Liver (tissue), 3 donors: ENCODE results near the gene GREB1L.

Experiments
- ATF3 ChIP-seq: IDR thresholded peaks from 2 replicates; pipeline ENCODE4 v1.6.1; 2016; ENCODE audit warnings: antibody characterized with exemption
- CTCF ChIP-seq: fragments of 150-350 bp; IDR thresholded peaks from 2 replicates; pipeline ENCODE4 v1.5.1; 2017; ENCODE audit warnings: improper control_type of control experiment, low read depth, low read length; ENCODE audit not compliant: missing input control
- EGR1 ChIP-seq, 2 donors: IDR thresholded peaks; 2 replicates each; pipeline ENCODE4 v1.6.1; 2016 to 2018; ENCODE audit warnings: antibody characterized with exemption in 2 of 2, low read depth in 2 of 2
- GABPA ChIP-seq, 2 donors: IDR thresholded peaks in 1 of 2; conservative IDR thresholded peaks in 1 of 2; 2 replicates each; pipeline ENCODE4 v1.6.1; 2016; ENCODE audit warnings: antibody characterized with exemption in 2 of 2, mild to moderate bottlenecking in 1 of 2, moderate library complexity in 1 of 2
- HNF4A ChIP-seq, 2 donors: conservative IDR thresholded peaks; 2 replicates each; pipeline ENCODE4 v1.6.1; 2016; ENCODE audit warnings: antibody characterized with exemption in 2 of 2, mild to moderate bottlenecking in 2 of 2
- HNF4G ChIP-seq: IDR thresholded peaks from 2 replicates; pipeline ENCODE4 v1.6.1; 2016; ENCODE audit warnings: antibody characterized with exemption
- JUND ChIP-seq, 2 donors: IDR thresholded peaks; 2 replicates each; pipeline ENCODE4 v1.6.1; 2016; ENCODE audit warnings: antibody characterized with exemption in 2 of 2
- MAX ChIP-seq: IDR thresholded peaks from 2 replicates; pipeline ENCODE4 v1.6.1; 2016; ENCODE audit warnings: antibody characterized with exemption
- RAD21 ChIP-seq, 2 donors: IDR thresholded peaks; 2 replicates each; pipeline ENCODE4 v1.6.1; 2016; ENCODE audit warnings: antibody characterized with exemption in 2 of 2, mild to moderate bottlenecking in 2 of 2
- REST ChIP-seq: IDR thresholded peaks from 2 replicates; pipeline ENCODE4 v1.6.1; 2016; ENCODE audit warnings: antibody characterized with exemption, mild to moderate bottlenecking
- RXRA ChIP-seq, 2 donors: IDR thresholded peaks; 2 replicates each; pipeline ENCODE4 v1.6.1; 2017 to 2018; ENCODE audit warnings: antibody characterized with exemption in 2 of 2, mild to moderate bottlenecking in 1 of 2
- SP1 ChIP-seq: IDR thresholded peaks from 2 replicates; pipeline ENCODE4 v1.6.1; 2018; ENCODE audit warnings: antibody characterized with exemption, mild to moderate bottlenecking
- TAF1 ChIP-seq: conservative IDR thresholded peaks from 2 replicates; pipeline ENCODE4 v1.6.1; 2016; ENCODE audit warnings: antibody characterized with exemption, mild to moderate bottlenecking
- YY1 ChIP-seq: IDR thresholded peaks from 2 replicates; pipeline ENCODE4 v1.6.1; 2016; ENCODE audit warnings: antibody characterized with exemption, mild to moderate bottlenecking
- donor health status: healthy.
- donor health status: healthy.

- TF ChIP-seq TAF1 (no peak), CTCF (no peak), RAD21 (IDR thresholded peaks at IDR 0.05) (peak in 1 of 2 donors; percentile 5), JUND (IDR thresholded peaks at IDR 0.05) (no peak), RXRA (IDR thresholded peaks at IDR 0.05) (no peak), GABPA (IDR thresholded peaks at IDR 0.05 in 1 of 2, conservative IDR thresholded peaks at IDR 0.05 in 1 of 2) (no peak), EGR1 (IDR thresholded peaks at IDR 0.05; ENCODE audit: low read depth in 2 of 2) (no peak), SP1 (no peak), ATF3 (no peak), MAX (no peak), HNF4G (no peak), REST (no peak), YY1 (no peak), HNF4A (conservative IDR thresholded peaks at IDR 0.05) (no peak)
These were observed 267.0 kb downstream of the GREB1L start for GRCh38 chr18:21509062-21509461.
